ENCODE results near the gene TMEM127.
"Not testable (repeated sequence)": the region's sequence is repeated elsewhere in the genome, so short reads cannot be mapped to it uniquely, and the experiment has no call there.

TMEM127 gene

GRCh38 chr2:96264086-96264485 lies 1.7 kb downstream of the TMEM127 start:
- no peak for DNase-seq (ENCODE audit: low read depth, low spot score)

DNA sequence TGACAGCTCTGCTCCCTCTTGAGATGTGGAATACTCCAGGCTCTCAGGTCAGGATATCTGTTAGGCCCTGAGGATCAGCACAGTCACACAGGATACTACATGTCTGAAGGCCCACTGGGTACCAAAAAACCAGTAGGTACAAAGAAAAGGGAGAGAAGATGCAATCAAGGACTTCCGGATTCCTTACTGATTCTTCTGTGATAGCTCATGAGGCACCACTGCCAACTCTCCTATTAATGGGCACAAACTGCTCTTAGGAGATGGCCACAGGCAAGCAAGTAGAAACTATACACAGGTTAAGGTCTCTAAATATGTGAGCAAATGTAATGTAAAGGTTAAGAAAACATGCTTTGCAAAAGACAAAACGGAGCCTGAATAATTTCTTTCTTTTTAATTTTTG lies 3.5 kb downstream of the TMEM127 start:
- DNase-seq (ENCODE audit: low read depth, low spot score): no peak

DNA sequence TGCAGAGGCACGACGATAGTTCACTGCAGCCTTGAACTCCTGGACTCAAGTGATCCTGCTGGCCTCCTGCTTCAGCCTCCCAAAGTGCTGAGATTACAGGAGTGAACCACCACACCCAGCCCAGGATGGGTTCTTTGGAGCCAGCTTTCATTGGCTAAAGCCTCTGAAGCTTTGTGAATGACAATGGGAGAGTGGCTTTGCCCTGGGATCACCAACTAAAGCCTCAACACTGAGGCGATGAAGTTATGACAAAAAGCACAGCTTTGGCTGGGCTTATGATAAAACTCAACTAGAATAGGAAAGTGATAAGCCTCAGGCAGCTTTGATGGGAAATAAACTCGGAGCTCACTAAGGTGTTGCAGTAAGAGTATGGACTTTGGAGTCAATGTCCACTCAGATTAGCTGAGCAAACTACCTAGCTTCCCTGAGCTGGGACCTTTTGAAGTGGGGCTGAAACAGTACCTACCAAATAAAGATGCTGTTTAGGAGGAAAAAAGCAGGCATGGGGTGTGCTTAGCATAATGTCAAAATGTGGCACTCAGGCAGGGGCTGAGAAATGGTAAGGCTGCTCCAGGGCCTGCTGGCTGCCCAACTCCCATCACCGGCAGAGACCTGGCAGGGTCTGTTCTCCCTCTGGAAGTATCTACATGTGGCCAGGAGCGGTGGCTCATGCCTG lies 4.3 kb downstream of the TMEM127 start:
- DNase-seq (ENCODE audit: low read depth, low spot score): no peak

DNA sequence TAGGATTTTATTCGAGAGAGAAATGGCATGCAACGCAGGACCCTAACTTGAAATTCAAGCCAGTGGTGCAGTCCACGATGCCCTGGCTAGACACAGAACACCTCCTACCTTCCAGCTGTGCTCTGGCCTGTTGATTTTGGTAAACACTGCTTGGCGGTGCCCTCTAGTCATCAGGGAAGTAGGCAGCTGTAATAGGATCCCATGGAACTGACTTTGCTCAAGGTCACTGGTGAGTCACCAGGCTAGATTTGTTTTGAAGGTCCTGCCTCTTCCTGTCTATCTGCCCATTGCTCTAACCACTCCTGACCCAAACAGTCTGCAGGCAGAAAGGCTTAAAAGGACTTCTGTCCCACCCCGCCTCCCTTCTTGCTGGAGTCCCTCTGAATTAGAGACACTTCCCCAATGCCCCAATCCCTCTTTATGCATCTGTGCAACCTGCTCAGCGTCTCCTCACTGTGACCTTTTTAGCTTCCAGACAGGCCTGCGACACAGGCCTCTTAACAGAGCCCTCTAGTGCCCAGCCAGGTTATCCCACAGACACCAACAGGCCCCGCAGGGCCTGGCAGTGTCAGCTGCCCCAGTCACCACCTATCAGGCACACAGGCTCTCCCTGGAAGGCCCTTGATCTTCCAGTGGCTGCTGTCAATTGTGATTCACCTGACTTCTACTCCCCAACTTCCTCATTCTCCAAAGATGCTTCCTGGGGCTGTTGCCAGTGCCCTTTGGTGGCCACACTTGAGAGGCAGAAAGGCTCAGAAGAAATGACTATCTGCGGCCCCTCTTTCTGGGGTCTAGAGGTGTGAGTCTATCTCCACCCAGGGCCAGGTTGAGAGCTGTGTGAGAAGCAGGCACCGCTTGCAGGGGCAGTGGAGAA lies 5.2 kb downstream of the TMEM127 start:
- no peak for DNase-seq (ENCODE audit: low read depth, low spot score)

- DNase-seq (ENCODE audit: low read depth, low spot score): no peak
Observed at GRCh38 chr2:96259497-96259921, 6.3 kb downstream of the TMEM127 start.

DNA sequence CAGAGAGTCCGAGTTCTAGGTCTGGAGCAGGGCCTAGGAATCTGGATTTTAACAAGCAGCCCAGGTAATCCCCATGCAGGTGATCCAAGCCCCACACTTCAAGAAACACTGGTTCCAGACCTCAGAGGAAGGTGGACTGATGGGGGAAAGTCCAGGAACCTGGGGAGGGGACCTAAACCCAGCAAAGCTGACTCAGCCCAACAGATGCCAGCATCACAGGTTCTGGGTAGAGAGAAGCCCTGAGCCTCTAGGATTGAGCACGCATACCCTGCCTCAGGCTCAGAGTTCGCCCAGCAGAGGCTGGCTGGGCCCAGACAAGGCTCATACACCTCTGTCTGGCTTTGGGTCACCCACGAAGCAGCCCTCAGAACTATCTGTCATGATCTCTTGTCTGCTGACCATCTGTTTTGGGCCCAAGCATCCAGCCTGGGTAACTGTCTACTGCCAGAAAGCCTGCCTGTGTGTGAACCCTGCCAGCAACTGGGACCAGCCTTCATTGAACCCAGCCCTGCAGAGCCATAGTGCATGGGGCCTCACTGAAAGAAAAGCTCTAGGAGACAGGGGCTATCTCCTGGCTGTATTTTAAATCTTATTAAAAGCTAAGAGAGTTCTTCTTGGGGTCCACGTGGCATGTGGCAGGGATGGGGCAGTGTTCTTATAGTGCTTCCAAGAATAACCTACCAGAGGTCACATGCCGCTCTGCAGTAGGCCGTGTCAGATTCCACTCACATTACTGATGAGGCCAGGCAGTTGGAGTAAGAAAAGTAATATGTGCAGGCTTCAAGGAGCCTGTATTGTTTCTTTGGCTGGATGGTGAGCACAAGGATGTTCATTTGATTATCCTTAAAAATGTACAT lies 7.4 kb downstream of the TMEM127 start:
- no peak for DNase-seq (ENCODE audit: low read depth, low spot score)

GRCh38 chr2:96257744-96258143 lies 8.1 kb downstream of the TMEM127 start:
- not testable (repeated sequence) for DNase-seq (ENCODE audit: low read depth, low spot score)

DNA sequence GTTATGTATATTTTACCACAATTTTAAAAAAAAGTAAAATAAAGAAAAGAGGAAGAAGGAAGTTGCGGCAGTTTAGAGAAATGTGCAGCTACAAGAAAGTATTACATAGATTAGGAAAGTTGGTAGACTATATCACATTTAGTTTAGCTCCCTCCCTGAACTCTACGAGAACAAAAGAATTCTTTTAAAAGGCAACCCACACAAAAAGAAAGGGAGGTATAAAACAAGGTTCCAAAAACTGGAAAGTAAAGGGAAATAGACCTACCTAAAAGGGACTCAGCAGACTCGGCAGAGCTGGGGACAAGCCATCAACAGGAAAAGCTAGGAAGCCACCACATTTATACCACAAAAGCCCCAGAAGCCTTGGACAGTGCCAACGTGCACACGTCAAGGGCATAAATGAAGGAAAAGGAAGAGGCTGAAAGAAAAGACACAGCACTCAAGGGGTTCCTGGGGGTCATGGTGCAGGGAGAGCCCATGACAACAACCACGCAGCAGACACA lies 9.1 kb downstream of the TMEM127 start:
- DNase-seq (ENCODE audit: low read depth, low spot score): no peak

- DNase-seq (ENCODE audit: low read depth, low spot score): no peak
Observed at GRCh38 chr2:96254571-96254970, 11.2 kb downstream of the TMEM127 start.

DNA sequence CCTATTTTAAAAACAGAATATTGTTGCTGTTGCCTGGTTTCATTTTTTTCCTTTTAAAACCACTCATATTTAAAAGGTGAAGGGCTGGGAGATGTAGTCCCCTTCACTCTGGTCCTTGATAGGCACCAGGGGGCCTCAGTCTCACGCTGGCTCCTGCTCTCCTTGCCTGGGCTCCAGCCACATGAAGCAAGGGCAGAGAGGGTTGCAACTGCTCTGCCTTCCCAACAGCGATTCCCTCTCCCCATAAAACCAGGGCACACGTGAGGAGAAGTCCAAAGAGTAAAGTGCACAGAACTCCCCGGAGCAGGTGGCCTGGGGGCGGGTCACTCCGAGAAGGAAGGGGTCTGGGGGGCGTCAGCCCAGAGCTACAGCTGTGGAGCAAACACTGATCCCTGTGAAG lies 12.8 kb downstream of the TMEM127 start:
- DNase-seq (ENCODE audit: low read depth, low spot score): no peak

DNA sequence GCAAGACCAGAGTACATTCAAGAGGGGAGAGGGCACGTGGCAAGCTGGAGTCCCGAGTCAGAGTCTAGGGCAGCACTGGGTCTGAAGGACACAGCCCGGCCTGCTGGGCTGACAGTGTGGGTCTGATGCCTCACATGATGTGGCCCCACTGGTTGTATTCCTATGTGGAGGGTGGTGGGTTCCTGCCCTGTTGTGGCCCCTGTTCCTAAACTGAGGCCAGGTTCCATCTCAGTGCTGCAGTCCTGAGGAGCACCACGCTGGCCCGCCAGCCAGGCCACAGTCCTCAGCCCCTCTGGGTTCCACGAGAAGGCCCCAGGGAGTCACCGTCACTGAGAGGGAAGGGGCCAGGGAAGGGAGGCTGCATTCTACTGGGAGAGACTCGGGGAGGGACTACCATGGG lies 13.3 kb downstream of the TMEM127 start:
- no peak for DNase-seq (ENCODE audit: low read depth, low spot score)

DNA sequence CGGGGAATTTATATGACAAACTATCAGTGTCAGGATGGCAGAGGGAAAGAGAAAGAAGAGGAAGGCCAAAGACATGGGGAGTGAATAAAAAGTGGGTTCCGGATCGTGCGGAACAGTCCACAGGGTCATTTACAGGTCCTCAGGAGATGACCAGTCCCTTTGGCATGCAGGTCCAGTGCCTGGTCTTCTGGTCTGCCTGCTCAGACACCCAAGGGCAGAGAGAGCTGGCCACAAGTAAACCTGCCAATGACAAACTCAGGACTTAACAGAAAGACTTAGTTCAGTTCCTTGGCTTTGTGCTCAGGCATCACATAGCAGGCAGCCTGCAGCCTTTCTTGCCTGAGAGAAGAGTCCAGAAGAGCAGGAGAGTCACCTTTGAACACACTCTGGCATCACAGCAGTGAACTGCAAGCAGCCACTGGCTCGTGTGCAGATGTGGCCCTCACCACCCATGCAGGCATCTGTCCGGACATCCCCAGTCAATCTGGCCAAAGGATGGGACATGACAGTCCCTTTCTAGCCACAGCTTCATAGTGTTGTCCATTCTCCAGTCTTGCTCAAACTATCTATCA lies 14.0 kb downstream of the TMEM127 start:
- DNase-seq (ENCODE audit: low read depth, low spot score): no peak

GRCh38 chr2:96250188-96250587 lies 15.6 kb downstream of the TMEM127 start:
- no peak for DNase-seq (ENCODE audit: low read depth, low spot score)

DNA sequence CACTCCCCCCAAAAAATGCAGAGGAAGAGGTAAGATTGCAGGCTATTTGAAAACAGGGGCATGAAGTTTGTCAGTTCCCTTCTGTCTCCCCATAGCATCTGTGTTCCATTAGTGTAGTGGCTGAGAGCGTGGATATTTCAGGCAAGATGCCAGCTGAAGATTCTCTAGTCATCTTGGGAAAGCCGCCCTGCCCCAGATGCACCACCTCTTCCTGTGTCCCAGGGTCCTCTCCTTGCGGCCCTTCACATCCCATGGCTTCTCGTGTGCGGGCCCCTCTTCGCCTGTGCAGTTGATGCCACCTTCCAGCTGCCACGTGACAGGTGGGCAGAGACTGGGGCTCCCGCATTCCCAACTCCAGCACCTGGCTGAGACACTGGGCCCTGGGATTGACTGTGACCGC lies 16.1 kb downstream of the TMEM127 start:
- DNase-seq (ENCODE audit: low read depth, low spot score): no peak

- DNase-seq (ENCODE audit: low read depth, low spot score): no peak
Observed at GRCh38 chr2:96248624-96249023, 17.2 kb downstream of the TMEM127 start.

DNA sequence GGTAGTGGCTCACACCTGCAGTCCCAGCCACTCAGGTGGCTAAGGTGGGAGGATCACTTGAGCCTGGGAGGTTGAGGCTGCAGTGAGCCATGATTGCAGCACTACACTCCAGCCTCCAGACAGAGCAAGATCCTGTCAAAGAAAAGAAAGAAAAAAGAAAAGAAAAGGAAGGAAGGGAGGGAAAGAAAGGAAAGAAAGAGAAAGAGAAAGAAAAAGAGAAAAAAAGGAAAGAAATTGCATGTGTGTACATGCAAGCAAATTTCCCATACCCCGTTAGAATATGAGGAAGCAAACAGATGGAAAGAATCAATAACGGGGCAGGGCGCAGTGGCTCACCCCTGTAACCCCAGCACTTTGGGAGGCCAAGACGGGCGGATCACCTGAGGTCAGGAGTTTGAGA lies 17.9 kb downstream of the TMEM127 start:
- no peak for DNase-seq (ENCODE audit: low read depth, low spot score)

- DNase-seq (ENCODE audit: low read depth, low spot score): no peak
Observed at GRCh38 chr2:96247009-96247408, 18.8 kb downstream of the TMEM127 start.

- DNase-seq (ENCODE audit: low read depth, low spot score): no peak
Observed at GRCh38 chr2:96245609-96246390, 20.0 kb downstream of the TMEM127 start.

- DNase-seq (ENCODE audit: low read depth, low spot score): no peak
Observed at GRCh38 chr2:96243843-96244242, 22.0 kb downstream of the TMEM127 start.

- no peak for DNase-seq (ENCODE audit: low read depth, low spot score)
Observed at GRCh38 chr2:96241900-96242611, 23.7 kb downstream of the TMEM127 start.
